SK-N-MC (cell line): ENCODE results near the gene DDX50.

Source experiments
- EZH2 ChIP-seq: fragments of 200-600 bp; sonication (generic); IDR thresholded peaks from one replicate; pipeline ENCODE4 v1.6.1; 2017; ENCODE audit warnings: antibody characterized with exemption
- POLR2AphosphoS5 ChIP-seq: IDR thresholded peaks from 2 replicates; pipeline ENCODE4 v1.6.1; 2012; ENCODE audit warnings: mild to moderate bottlenecking, low read depth, low read length, borderline replicate concordance

DNA sequence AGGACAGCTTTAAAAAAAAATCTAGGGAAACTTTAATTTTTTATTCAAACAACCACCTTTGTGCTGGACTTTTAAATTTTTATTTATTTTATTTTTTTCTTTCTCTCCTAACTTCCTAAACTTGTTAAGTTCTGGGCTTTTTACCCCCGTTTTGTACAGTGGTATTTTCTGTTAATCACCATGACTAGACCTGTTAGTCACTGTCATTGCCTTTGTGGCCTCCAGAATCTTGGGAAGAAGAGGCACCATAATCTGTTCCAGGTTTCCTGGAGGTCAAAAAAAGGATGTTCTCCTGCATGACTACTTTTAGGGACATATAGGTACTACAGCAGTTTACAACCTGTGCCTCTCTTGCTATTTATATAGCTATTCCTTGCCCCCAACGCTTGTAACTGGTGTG lies 31.1 kb upstream of the DDX50 start:
- TF ChIP-seq POLR2AphosphoS5, result no peak
- no peak for TF ChIP-seq EZH2
